Measurements from ENCODE around the gene NTSR2.

The NTSR2 gene

GRCh38 chr2:11657646-11658045, 12.3 kb downstream of the NTSR2 start:
- DNase-seq (ENCODE audit: low spot score), result no peak

GRCh38 chr2:11657195-11657594, 12.8 kb downstream of the NTSR2 start:
- DNase-seq (ENCODE audit: low spot score), result no peak

GRCh38 chr2:11656671-11657101, 13.3 kb downstream of the NTSR2 start:
- DNase-seq (ENCODE audit: low spot score), result no peak

GRCh38 chr2:11656252-11656651, 13.7 kb downstream of the NTSR2 start:
- DNase-seq (ENCODE audit: low spot score), result no peak

- DNase-seq (ENCODE audit: low spot score), result no peak
Observed at GRCh38 chr2:11655495-11655894, 14.5 kb downstream of the NTSR2 start.

GRCh38 chr2:11652553-11652952, 17.4 kb downstream of the NTSR2 start:
- DNase-seq (ENCODE audit: low spot score), result no peak

- DNase-seq (ENCODE audit: low spot score), result no peak
Observed at GRCh38 chr2:11651856-11652548, 18.0 kb downstream of the NTSR2 start.

GRCh38 chr2:11649093-11649492, 20.9 kb downstream of the NTSR2 start:
- no peak for DNase-seq (ENCODE audit: low spot score)

- DNase-seq (ENCODE audit: low spot score), result no peak
Observed at GRCh38 chr2:11647834-11648600, 22.0 kb downstream of the NTSR2 start.

- no peak for DNase-seq (ENCODE audit: low spot score)
Observed at GRCh38 chr2:11646530-11646929, 23.5 kb downstream of the NTSR2 start.

- DNase-seq (ENCODE audit: low spot score), result no peak
Observed at GRCh38 chr2:11644293-11644692, 25.7 kb downstream of the NTSR2 start.

- no peak for DNase-seq (ENCODE audit: low spot score)
Observed at GRCh38 chr2:11642972-11643371, 27.0 kb downstream of the NTSR2 start.

GRCh38 chr2:11640132-11640531, 29.9 kb downstream of the NTSR2 start:
- DNase-seq (ENCODE audit: low spot score), result no peak

- DNase-seq (ENCODE audit: low spot score), result no peak
Observed at GRCh38 chr2:11639503-11639902, 30.5 kb downstream of the NTSR2 start.

- DNase-seq (ENCODE audit: low spot score), result no peak
Observed at GRCh38 chr2:11637546-11637945, 32.4 kb downstream of the NTSR2 start.

- no peak for DNase-seq (ENCODE audit: low spot score)
Observed at GRCh38 chr2:11636593-11637295, 33.3 kb downstream of the NTSR2 start.

GRCh38 chr2:11635141-11635540, 34.9 kb downstream of the NTSR2 start:
- no peak for DNase-seq (ENCODE audit: low spot score)

- no peak for DNase-seq (ENCODE audit: low spot score)
Observed at GRCh38 chr2:11634584-11634983, 35.4 kb downstream of the NTSR2 start.

GRCh38 chr2:11633923-11634478, 36.0 kb downstream of the NTSR2 start:
- no peak for DNase-seq (ENCODE audit: low spot score)

- DNase-seq (ENCODE audit: low spot score), result no peak
Observed at GRCh38 chr2:11631462-11631861, 38.5 kb downstream of the NTSR2 start.

GRCh38 chr2:11630855-11631254, 39.1 kb downstream of the NTSR2 start:
- no peak for DNase-seq (ENCODE audit: low spot score)

- DNase-seq (ENCODE audit: low spot score), result no peak
Observed at GRCh38 chr2:11629851-11630250, 40.1 kb downstream of the NTSR2 start.

GRCh38 chr2:11629215-11629614, 40.8 kb downstream of the NTSR2 start:
- DNase-seq (ENCODE audit: low spot score), result no peak
